GM19455 (cell line): ENCODE results near the gene ACTL7A.
"Not testable (repeated sequence)": the region's sequence is repeated elsewhere in the genome, so short reads cannot be mapped to it uniquely, and the experiment has no call there.

Experiments
- ATAC-seq: cut with Tn5 transposase; IDR thresholded peaks from one replicate; pipeline ENCODE4 v1.9.1; 2021; ENCODE audit not compliant: unreplicated experiment

Gene ACTL7A

DNA sequence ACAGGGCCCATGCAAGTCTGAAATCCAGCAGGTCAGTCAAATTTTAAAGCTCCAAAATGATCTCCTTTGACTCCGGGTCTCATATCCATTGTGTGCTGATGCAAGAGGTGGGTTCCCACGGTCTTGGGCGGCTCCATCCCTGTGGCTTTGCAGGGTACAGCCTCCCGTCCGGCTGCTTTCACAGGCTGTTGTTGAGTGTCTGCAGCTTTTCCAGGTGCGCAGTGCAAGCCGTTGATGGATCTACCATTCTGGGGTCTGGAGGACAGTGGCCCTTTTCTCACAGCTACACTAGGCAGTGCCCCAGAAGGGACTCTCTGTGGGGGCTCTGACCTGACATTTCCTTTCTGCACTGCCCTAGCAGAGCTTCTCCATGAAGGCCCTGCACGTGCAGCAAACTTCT lies 13.8 kb upstream of the ACTL7A start:
- ATAC-seq: not testable (repeated sequence)

DNA sequence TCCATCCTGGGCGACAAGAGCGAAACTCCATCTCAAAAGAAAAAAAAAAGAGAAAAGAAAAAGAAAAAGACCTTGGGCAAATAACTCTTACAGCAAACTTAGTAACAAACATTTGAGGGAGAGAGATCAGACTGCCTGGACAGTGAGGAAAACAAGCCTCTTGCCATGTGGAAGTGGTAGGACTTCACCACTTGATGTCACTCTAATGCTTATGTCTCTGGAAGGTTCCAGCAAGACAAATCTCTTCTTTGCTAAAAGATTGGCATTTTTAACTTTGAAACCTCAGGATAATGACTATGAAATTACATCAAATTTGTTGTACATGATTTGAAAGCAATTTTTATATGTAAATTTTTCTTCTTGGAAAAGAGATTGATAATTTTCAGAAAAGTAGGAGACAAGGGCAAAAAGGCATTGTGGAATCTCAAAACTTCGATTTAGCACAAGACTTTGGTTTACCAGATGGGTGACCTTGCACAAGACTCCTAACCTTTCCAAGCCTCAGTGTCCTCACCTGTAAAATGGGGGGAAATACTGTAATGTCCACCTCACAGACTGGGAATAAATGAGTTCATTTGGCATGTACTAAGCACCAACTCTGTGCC lies 11.7 kb upstream of the ACTL7A start:
- ATAC-seq: no peak

DNA sequence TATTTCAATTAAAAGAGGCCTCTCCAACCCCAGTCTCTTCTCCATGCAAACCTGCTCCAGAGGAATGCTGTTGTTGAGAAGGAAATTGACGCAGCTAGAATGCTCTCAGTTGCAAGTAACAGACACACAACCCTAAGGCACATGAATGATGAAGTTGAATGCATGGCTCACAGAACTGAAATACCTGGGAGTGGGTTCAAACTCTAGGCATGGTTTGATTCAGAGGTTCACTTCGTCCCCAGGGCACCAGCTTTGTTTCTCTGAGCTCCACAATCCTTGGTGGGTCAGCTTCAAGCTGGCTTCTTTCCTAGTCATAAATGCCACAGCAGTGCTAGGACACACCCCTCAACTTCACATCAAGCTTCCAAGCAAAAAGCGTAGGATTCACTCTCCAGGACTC lies 10.9 kb upstream of the ACTL7A start:
- ATAC-seq: no peak

DNA sequence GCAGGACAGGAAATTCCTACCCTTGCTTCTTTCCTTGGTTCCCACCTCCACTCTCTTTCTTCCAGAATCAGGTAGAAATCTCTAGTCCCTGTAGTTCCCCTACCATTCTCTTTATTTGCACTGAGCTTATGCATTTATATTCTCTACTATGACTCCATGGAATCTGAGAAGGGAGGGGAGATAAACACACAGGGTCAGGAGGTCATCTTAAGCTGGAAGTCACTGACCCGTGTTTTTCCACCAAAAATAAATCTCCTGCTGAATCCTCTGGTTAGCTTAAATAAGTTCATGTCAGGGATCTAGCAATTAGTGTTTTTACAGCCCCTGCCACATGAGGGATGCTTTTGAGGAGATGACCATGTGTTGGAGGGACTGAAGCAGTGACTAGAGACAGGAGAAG lies 10.0 kb upstream of the ACTL7A start:
- no peak for ATAC-seq

DNA sequence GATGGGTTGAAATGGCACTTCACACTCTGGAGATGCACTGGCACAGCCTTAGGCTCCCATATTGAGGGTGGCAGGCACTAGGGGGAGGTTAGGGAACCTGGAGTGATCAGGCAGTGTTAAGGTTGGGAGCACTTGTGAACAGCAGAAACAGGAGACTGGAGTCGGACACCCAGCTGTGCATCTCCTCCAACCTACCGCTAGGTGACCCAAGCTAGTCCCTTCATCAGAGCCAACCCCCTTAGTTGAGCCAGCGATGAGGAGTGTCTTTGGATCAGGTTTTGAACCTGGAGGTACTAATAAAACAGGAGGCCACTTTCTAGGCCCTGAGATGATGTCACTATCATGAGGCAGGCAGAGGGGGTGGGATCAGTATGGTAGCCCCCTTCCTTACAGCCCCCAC lies 8.0 kb upstream of the ACTL7A start:
- no peak for ATAC-seq

DNA sequence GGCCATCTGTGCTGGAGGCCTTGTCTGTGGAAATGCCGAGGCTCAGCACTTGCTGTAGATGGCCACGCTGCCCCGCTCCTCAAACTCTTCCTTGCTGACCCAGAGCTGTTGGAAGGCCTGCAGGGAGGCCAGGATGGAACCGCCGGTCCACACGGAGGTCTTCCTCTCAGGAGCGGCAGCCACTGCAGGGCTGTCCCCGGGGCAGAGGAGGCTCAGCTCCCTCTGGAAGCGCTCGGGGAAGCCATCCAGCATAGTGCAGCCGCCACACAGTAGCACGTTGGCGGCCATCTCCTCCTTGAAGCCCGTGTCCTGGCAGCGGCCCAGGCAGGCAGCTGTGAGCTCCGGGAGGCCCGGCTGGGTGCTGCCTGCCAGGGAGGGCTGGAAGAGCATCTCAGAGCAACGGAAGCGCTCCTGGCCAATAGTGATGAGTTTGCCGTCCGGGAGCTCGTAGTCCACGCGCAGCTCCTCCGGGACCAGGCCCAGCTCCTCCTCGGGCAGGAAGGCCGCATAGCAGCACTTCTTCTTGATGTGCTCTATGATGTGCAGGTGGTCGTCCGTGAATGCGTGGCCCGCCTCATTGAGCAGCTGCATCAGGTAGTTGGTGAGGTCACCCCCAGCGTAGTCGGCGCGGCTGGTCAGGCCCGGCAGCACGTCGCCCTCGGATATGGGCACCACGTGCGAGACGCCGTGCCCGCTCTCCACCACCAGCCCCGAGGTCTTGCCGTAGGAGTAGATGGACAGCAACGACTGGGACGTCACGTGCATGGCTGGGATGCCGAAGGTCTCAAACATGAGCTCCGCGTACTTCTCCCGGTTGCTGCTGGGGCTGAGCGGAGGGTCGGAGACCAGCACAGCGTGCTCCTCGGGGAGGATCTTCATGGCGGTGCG lies 7.2 kb upstream of the ACTL7A start:
- ATAC-seq: no peak

DNA sequence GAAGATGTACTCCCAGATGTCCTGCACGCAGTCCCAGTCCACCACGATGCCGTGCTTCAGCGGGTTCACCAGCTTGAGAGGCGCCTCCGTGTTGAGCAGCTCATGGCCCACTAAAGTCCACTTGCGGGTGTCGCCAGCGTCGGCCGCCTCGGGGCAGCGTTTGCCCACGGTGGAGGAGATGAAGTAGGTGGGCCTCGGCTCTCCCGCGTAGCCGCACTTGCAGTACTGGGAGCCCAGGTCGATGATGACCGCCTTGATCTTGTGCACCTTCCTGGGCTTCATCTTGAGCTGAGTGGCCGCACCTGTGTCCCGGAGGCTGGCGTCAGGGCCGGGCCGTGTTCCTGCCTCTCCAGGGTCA lies 6.6 kb upstream of the ACTL7A start:
- no peak for ATAC-seq

DNA sequence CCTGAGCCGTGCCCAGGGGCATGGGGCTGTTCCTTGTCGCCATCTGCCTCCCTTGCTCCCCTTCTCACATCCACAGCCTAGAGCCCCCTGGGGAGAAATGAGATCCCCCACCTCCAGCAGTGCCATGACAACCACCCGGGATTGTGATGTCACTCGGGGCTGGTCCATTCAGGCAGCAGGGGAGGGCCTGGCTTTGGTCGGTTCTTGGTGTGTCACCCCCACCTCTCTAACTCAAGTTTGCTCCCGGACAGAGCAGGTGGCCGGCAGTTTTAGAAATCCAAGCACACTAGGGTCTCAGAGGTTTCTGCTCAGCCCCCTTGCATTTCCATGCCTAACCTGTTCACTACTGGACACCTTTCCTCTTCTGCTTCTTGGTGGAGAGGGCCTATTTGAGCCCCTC lies 6.2 kb upstream of the ACTL7A start, which contains the start of gene ACTL7B:
TSS of gene ACTL7B (minus strand) at position 99 of the 400 bp plus-strand sequence. CDS start at position 43, 56 bp downstream.
- ATAC-seq: no peak

DNA sequence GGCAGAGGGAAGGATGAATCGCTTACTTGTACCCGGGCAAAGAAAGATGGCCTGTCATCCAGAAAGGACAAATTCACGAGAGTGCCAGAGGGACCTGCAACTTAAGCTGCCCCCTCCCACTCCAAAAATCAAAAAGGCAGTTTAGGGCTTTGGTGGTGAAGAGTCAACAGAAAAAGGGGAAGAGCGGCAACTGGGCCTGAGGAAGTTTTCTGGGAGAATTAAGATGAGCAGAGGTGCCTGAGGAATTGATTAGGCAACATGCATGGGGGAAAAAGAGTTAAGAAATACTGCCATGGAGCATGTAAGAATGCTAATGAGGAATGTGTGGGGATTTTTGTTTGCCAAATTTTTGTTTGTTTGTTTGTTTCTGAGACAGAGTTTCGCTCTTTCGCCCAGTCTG lies 4.5 kb upstream of the ACTL7A start:
- ATAC-seq: no peak

DNA sequence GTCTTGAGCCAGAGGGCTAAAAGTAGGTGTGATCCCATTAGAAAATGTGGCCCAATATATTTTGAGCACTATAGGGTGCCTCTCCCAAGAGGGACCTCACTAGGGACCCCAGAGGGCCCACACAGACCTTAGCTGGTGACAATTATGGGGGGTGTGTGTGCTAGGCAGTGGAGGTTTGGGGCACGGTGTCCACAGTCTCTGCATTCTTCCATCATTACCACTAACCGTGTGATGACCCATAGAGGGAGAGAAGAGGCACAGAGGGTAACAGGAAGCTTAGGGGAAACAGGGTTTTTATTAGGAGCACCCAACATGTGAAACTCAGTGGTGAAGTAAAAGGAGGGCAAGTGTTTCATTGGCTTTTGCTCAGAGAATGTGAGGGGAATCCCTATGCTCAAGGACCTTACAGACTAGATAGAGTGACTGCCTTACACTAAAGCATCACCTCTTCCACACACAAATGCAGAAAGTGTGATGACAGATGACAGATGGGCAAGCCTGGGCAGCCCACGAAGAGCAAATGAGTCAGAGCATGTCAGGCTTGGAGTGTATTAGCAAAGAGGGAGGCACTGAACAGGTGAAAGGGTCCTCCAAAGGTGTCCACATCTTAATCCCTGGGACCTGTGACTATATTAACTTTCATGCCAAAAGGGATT lies 2.5 kb upstream of the ACTL7A start:
- ATAC-seq: no peak

DNA sequence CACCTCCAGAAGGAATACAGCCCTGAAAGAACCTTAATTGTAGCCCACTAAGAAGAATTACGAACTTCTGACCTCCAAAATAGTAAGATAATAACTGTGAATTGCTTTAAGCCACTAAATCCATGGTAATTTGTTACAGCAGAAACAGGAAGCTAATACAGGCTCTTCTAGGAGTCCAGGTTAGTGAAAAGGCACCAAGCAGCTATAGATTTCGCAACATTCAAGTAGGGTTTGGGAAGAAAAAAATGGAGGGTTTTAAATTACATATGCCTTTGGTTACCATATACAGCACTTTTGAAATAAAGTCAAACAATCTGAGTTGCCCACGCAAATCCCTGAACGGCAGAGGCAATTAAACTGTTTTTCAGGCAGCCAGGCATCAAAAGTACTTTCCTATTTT lies 1.7 kb upstream of the ACTL7A start:
- ATAC-seq: no peak

DNA sequence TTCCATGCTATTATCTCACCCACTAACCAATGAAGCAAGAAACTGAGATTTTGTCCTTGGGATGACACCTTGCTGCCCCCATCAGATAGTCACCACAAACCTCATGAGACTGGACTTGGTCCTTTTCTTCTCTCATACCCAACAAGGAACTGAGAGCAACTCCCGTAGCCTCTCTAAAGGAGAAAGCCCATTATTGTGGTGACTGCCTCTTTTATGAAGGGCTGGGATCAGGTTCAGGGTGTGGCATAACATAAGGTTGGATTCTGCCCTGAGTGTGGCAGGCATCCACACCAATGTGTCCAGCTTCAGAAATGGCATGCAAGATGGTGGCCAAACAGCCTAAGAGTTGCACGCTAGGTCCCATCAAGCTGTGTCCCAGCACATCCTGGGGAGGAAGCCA lies 1.3 kb upstream of the ACTL7A start:
- ATAC-seq: no peak

DNA sequence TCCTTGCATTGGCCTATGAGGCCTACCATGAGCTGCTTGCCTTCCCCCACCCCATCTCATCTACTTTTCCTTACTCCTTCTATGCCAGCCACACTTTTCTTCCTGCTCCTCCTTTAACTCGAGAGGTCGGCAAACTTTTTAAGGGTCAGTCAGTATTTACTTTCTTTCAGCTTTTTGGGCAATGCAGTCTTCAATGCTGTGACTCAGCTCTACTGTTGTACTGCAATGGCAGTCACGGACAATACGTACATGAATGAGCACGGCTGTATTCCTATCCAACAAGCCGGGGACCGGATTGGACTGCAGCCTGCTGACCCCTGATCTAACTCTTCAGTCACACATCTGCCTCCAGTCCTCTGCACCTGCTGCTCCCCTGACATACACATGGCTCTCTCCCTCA lies 602 bp upstream of the ACTL7A start:
- no peak for ATAC-seq

DNA sequence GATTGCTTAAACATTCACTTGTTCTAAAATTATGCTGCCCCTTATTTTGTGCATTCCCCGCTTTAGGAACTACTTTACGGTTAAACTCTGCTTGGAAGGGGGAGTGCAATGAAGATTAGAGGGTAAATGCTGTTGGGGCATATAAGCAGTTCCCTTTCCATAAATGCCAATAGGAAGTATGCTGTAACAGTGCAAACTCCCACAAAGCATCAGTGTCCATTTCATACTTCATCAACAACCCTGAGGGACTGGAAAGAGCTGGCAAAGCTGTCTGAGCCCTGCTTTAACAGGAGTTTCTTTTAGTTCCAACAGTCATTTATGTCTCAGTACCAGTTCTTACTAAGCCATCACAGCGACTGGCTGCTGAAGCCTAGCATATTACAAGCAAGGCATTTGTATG lies 1.8 kb downstream of the ACTL7A start:
- ATAC-seq: no peak

DNA sequence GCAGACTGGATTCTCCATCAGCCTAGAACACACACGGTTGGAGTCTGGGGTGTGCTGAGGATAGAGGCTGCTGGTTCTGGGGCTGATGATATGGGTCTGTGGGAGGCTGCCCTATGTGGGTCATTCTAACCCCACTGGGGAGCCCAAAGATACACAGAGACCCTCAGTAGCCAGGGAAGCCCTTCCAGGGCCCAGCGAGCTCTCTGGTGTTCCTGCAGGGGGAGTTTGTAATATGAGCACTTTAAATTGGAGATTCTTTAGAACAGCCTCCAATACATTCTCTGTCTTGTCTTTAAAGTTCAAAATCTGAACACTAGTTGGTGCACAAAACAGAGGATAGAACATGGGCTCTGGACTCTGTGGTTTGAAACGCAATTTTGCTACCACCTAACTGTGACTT lies 2.4 kb downstream of the ACTL7A start:
- ATAC-seq: no peak

DNA sequence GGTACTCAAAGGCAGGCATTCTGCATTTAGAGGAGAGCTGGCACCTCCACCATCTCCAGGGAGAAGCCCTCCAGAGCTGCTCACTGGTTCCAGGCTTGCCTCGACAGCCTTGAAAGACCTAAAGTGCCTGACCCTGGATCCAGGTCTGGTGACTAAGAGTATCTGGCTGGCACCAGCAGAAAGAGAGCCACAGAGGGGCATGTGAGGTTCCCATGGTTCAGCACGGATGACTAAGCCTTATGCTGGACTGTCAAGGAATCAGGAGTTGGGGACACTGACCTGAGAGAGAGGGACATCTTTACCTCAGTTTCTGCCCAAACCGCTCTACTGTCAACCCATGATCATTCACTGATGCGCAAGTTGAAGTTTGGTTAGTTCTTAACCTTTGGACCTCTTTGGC lies 3.0 kb downstream of the ACTL7A start:
- ATAC-seq: no peak

DNA sequence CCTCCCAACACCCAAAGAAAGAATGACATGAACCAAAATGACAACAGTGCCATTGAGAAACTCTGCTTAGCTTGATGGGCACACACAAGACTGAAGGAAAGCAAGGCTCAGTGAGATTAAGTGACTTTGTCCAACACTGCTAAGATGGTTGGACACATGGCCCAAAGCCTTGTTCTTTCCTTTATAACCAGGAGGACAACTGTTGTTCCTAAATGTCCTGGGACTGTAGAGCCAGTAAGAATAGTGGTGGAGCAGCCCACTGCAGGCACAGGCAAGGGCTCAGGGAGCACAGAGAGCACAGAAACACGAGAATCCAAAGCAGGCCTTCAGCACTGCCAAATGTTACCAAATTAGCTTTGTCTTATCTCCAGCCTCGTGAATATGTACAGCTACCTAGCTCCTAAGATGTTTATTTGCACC lies 3.9 kb downstream of the ACTL7A start:
- no peak for ATAC-seq

DNA sequence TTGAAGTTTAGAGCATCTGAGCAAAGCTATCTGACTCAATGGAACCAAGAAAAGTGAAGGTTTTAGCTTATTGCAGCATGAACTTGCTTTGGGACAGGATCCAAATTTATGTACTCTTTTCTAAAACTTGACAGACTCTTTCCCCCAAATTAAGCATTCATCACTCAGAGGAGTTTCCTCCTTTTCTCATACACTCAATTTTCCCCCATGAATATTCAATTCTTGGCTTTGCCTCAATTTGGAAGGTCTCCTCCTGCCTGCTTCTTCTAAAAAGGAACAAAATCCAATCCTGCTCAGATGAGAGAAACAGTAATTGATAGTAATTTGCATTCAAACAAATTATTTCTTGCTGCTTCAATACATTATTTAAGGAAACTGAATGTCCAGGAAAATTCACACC lies 5.0 kb downstream of the ACTL7A start:
- ATAC-seq: no peak

DNA sequence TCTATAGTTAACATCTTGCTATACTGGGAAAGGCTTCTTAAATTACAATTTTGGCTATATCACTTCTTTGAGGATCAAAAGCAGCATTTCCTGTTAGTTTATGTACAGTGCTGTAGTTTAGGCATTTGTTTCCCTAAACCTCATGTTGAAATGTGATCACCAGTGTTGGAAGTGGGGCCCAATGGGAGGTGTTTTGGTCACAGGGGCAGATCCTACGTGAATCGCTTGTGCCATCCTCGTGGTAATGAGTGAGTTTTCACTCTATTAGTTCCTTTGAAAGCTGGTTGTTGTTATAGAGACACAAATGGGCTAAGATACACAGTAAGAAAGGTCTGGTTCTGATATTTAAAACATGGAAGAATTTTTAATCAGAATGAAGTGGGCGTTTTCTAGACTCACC lies 5.8 kb downstream of the ACTL7A start:
- ATAC-seq: no peak

DNA sequence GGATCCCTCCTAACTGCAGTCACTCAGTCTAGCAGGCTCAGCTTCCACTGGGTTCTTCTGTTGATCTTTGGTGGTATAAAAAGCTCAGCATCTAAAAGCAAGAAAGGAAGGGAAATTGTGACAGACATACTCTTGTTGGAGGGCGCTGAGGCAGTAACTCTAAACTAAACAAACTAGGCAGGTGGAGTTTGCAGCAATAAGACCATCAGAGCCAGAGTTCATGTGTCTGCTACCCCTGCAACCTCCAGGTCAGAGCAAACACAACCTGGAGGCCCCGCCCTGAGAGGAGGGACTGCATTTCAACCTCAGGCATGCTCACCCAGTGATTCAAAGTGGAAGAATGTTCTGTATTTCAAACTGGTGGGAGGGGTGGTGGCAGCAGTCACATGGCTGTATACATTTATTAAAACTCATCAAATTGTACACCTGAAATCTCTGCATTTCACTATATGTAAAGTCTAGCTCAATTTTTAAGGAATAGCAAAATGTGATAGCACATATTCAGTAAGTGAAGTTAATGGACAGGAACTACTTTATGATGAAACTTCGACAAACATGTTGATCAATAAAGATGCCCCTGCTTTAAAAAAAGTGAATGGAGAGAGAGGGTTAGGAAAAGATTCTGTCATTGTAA lies 7.1 kb downstream of the ACTL7A start:
- no peak for ATAC-seq

DNA sequence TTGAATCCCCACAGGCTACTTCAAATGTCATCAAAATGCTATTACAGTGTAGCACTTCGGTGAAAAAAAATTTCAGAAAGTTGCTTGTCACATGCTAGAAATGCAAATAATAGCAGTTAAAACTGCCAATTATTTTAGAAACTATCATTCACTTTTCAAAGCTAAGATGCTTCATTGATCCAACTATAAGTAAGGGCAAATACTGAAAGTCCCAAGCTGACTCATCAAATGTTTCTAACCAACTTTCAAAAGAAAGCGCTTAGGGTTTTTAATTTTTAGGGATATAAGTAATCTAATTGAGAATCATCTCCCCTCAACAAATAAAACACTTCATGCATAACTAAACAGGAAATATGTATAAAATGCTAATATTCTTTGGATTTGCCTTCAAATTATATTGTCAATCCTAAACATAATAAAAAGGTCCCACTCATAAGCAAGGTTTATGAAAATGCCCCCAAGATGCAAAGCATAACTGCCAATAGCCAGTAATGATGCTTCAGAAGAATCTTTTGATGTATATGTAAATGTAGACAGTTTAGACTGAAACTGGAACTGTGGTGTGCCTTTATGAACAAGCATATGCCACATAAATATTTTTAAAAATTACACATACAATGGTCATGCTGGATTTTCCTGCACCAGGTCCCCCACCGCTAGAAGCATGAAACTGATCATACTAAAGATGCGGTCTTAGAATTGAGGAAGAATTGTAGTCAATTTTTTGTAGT lies 12.2 kb downstream of the ACTL7A start:
- no peak for ATAC-seq
